Liver (tissue), 9 donors: Measurements from ENCODE around the gene NFATC2. TPM values are rescaled to one million over a fixed set of nuclear protein-coding genes. Genes with fewer than 3 reads are reported as not detected.

Source experiments
- DNase-seq: peaks from one replicate; pipeline ENCODE4 v3.0.0-alpha.2; 2017; ENCODE audit warnings: low spot score
- H3K27ac ChIP-seq, 2 donors: one replicate each; pipeline ENCODE4 v1.7.0; 2013; ENCODE audit warnings: inconsistent platforms in 2 of 2, low read length in 2 of 2, control low read depth in 1 of 2, low read depth in 1 of 2, mild to moderate bottlenecking in 1 of 2
- H3K27me3 ChIP-seq, 4 donors: one replicate each; pipeline versions ENCODE4 v1.6.1 to v1.7.0; 2013; ENCODE audit warnings: low read length in 3 of 4, inconsistent platforms in 1 of 4, mild to moderate bottlenecking in 1 of 4, moderate library complexity in 1 of 4; ENCODE audit not compliant: control insufficient read depth in 4 of 4, insufficient read depth in 4 of 4
- H3K36me3 ChIP-seq, 4 donors: one replicate each; pipeline versions ENCODE4 v1.6.1 to v1.7.0; 2013; ENCODE audit warnings: low read length in 3 of 4, mild to moderate bottlenecking in 3 of 4, low read depth in 1 of 4, moderate library complexity in 1 of 4; ENCODE audit not compliant: control insufficient read depth in 4 of 4, insufficient read depth in 3 of 4
- H3K4me1 ChIP-seq, 4 donors: one replicate each; pipeline versions ENCODE4 v1.6.1 to v1.7.0; 2013; ENCODE audit warnings: low read length in 3 of 4, mild to moderate bottlenecking in 3 of 4, moderate library complexity in 1 of 4; ENCODE audit not compliant: control insufficient read depth in 4 of 4, insufficient read depth in 4 of 4
- H3K4me3 ChIP-seq, 3 donors: one replicate each; pipeline versions ENCODE4 v1.6.1 to v1.7.0; 2013; ENCODE audit warnings: low read length in 3 of 3, control low read depth in 1 of 3, low read depth in 1 of 3, mild to moderate bottlenecking in 1 of 3
- H3K9ac ChIP-seq, 2 donors: one replicate each; pipeline ENCODE4 v1.7.0; 2013; ENCODE audit warnings: low read length in 2 of 2, mild to moderate bottlenecking in 2 of 2, moderate library complexity in 2 of 2, control low read depth in 1 of 2, low read depth in 1 of 2
- H3K9me3 ChIP-seq, 4 donors: one replicate each; pipeline versions ENCODE4 v1.6.1 to v1.7.0; 2013; ENCODE audit warnings: low read length in 3 of 4; ENCODE audit not compliant: control insufficient read depth in 4 of 4
- ATF3 ChIP-seq: IDR thresholded peaks from 2 replicates; pipeline ENCODE4 v1.6.1; 2016; ENCODE audit warnings: antibody characterized with exemption
- CTCF ChIP-seq: fragments of 150-350 bp; IDR thresholded peaks from 2 replicates; pipeline ENCODE4 v1.5.1; 2017; ENCODE audit warnings: improper control_type of control experiment, low read depth, low read length; ENCODE audit not compliant: missing input control
- EGR1 ChIP-seq, 2 donors: IDR thresholded peaks; 2 replicates each; pipeline ENCODE4 v1.6.1; 2016 to 2018; ENCODE audit warnings: antibody characterized with exemption in 2 of 2, low read depth in 2 of 2
- FOXA1 ChIP-seq: IDR thresholded peaks from 2 replicates; pipeline ENCODE4 v1.6.1; 2016; ENCODE audit warnings: antibody characterized with exemption
- FOXA2 ChIP-seq: IDR thresholded peaks from 2 replicates; pipeline ENCODE4 v1.6.1; 2016; ENCODE audit warnings: antibody characterized with exemption
- GABPA ChIP-seq, 2 donors: IDR thresholded peaks in 1 of 2; conservative IDR thresholded peaks in 1 of 2; 2 replicates each; pipeline ENCODE4 v1.6.1; 2016; ENCODE audit warnings: antibody characterized with exemption in 2 of 2, mild to moderate bottlenecking in 1 of 2, moderate library complexity in 1 of 2
- HNF4A ChIP-seq, 2 donors: conservative IDR thresholded peaks; 2 replicates each; pipeline ENCODE4 v1.6.1; 2016; ENCODE audit warnings: antibody characterized with exemption in 2 of 2, mild to moderate bottlenecking in 2 of 2
- MAX ChIP-seq: IDR thresholded peaks from 2 replicates; pipeline ENCODE4 v1.6.1; 2016; ENCODE audit warnings: antibody characterized with exemption
- NR2F2 ChIP-seq: IDR thresholded peaks from 2 replicates; pipeline ENCODE4 v1.6.1; 2016; ENCODE audit warnings: antibody characterized with exemption
- RAD21 ChIP-seq, 2 donors: IDR thresholded peaks; 2 replicates each; pipeline ENCODE4 v1.6.1; 2016; ENCODE audit warnings: antibody characterized with exemption in 2 of 2, mild to moderate bottlenecking in 2 of 2
- REST ChIP-seq: IDR thresholded peaks from 2 replicates; pipeline ENCODE4 v1.6.1; 2016; ENCODE audit warnings: antibody characterized with exemption, mild to moderate bottlenecking
- RXRA ChIP-seq, 2 donors: IDR thresholded peaks; 2 replicates each; pipeline ENCODE4 v1.6.1; 2017 to 2018; ENCODE audit warnings: antibody characterized with exemption in 2 of 2, mild to moderate bottlenecking in 1 of 2
- SP1 ChIP-seq: IDR thresholded peaks from 2 replicates; pipeline ENCODE4 v1.6.1; 2018; ENCODE audit warnings: antibody characterized with exemption, mild to moderate bottlenecking
- YY1 ChIP-seq: IDR thresholded peaks from 2 replicates; pipeline ENCODE4 v1.6.1; 2016; ENCODE audit warnings: antibody characterized with exemption, mild to moderate bottlenecking
- ZBTB33 ChIP-seq: IDR thresholded peaks from 2 replicates; pipeline ENCODE4 v1.6.1; 2016; ENCODE audit warnings: antibody characterized with exemption
- WGBS: extraction: QIAGEN DNeasy Blood & Tissue Kit; methylation state at CpG from one replicate; pipeline ENCODE4 v1.1.7; 2013; 5-methylcytosine and 5-hydroxymethylcytosine counted together
- polyA plus RNA-seq, 2 donors: library from polyadenylated mRNA; stranded (reverse) in 1 of 2; unstranded in 1 of 2; fragments of 200-250 nt in 1 of 2; fragments of >200 nt in 1 of 2; fragmentation: Nextera tagmentation in 1 of 2; extraction: Ambion mirVana in 1 of 2; gene quantifications; one replicate each; pipeline versions ENCODE4 v1.2.1 to v1.2.3, GENCODE V29; 2013 to 2015
- total RNA-seq, 2 donors: library from RNA; depleted of rRNA; stranded (reverse); fragments of >200 nt; gene quantifications; one replicate each; pipeline ENCODE4 v1.2.3, GENCODE V29; 2014
- donor health status: healthy.
- donor health status: healthy.
- donor health status: healthy.
- donor health status: healthy.
- donor health status: healthy.

Gene NFATC2
- total and polyA plus RNA-seq, 4 donors: 1.2 to 6.7 (median 2.6) TPM

- peaks cover 7 to 13% (median 11%) of the 10 kb centered on the region in 4 donors for H3K4me1 ChIP-seq
Observed at GRCh38 chr20:51442602-51443001, 99.9 kb downstream of the NFATC2 start.

GRCh38 chr20:51440589-51440988 is 101.9 kb downstream of the NFATC2 start:
- no peaks in the 10 kb centered on the region for H3K4me1 ChIP-seq
- H3K27me3 ChIP-seq: no peaks in the 10 kb centered on the region
- peaks cover 0 to 3% (median under 1%) of the 10 kb centered on the region in 4 donors for H3K36me3 ChIP-seq
- H3K4me3 ChIP-seq: no peak overlapping the region
- no peak overlapping the region for H3K27ac ChIP-seq
- 71% methylated on average over 7 of the region's 7 CpGs for WGBS
- H3K9me3 ChIP-seq: no peaks in the 10 kb centered on the region
- H3K9ac ChIP-seq: no peak overlapping the region
- DNase-seq: no peak
- TF ChIP-seq ZBTB33: no peak
- no peak for TF ChIP-seq SP1
- TF ChIP-seq REST: no peak
- no peak for TF ChIP-seq ATF3
- TF ChIP-seq EGR1 (IDR thresholded peaks at IDR 0.05; ENCODE audit: low read depth in 2 of 2): no peak
- no peak for TF ChIP-seq RXRA (IDR thresholded peaks at IDR 0.05)

More at GRCh38 chr20:51442602-51443001, 99.9 kb downstream of the NFATC2 start:
- no peak for TF ChIP-seq HNF4A (conservative IDR thresholded peaks at IDR 0.05)
- TF ChIP-seq CTCF: no peak
- TF ChIP-seq FOXA2: no peak
- no peak for TF ChIP-seq GABPA (IDR thresholded peaks at IDR 0.05 in 1 of 2, conservative IDR thresholded peaks at IDR 0.05 in 1 of 2)
- TF ChIP-seq SP1: no peak
- TF ChIP-seq RAD21 (IDR thresholded peaks at IDR 0.05): no peak
- no peak for TF ChIP-seq MAX
- no peak for TF ChIP-seq YY1
- no peak for TF ChIP-seq NR2F2
- TF ChIP-seq RXRA (IDR thresholded peaks at IDR 0.05): no peak
- no peak for TF ChIP-seq FOXA1
- no peak for TF ChIP-seq EGR1 (IDR thresholded peaks at IDR 0.05; ENCODE audit: low read depth in 2 of 2)
- no peak for TF ChIP-seq REST
- no peaks in the 10 kb centered on the region for H3K27me3 ChIP-seq
- H3K27ac ChIP-seq: no peak overlapping the region
- no peaks in the 10 kb centered on the region for H3K9me3 ChIP-seq
- no peak for DNase-seq
- H3K36me3 ChIP-seq: peaks cover 0 to 3% (median 0%) of the 10 kb centered on the region in 4 donors
- 97% methylated on average over 6 of the region's 6 CpGs for WGBS
- no peak overlapping the region for H3K4me3 ChIP-seq
- H3K9ac ChIP-seq: no peak overlapping the region
